Smooth muscle cell (in vitro differentiated cells): Measurements from ENCODE around the gene DUSP7. TPM values are rescaled to one million over a fixed set of nuclear protein-coding genes. Genes with fewer than 3 reads are reported as not detected.

Source experiments
- DNase-seq: peaks from one replicate; lab custom pipeline; 2025; ENCODE audit not compliant: unreplicated experiment; lab: John Stamatoyannopoulos, UW
- H2AFZ ChIP-seq: fragments of 200-600 bp; sonication (generic); 2 replicates; pipeline ENCODE4 v1.6.0; 2016; ENCODE audit warnings: antibody characterized with exemption, low read depth, mild to moderate bottlenecking
- H3F3A ChIP-seq: fragments of 200-600 bp; sonication (generic); 2 replicates; pipeline ENCODE4 v1.6.0; 2017; ENCODE audit warnings: antibody characterized with exemption, low read depth
- H3K27ac ChIP-seq: fragments of 200-600 bp; sonication (generic); 2 replicates; pipeline ENCODE4 v1.5.1; 2016; ENCODE audit warnings: low read depth, mild to moderate bottlenecking
- H3K27me3 ChIP-seq: fragments of 200-600 bp; sonication (generic); 2 replicates; pipeline ENCODE4 v1.6.1; 2016; ENCODE audit warnings: low read depth, mild to moderate bottlenecking
- H3K36me3 ChIP-seq: fragments of 200-600 bp; sonication (generic); 2 replicates; pipeline ENCODE4 v1.5.1; 2016; ENCODE audit warnings: low read depth
- H3K4me1 ChIP-seq: fragments of 200-600 bp; sonication (generic); 2 replicates; pipeline ENCODE4 v1.5.1; 2016; ENCODE audit warnings: low read depth
- H3K4me2 ChIP-seq: fragments of 200-600 bp; sonication (generic); 2 replicates; pipeline ENCODE4 v1.6.0; 2016; ENCODE audit warnings: mild to moderate bottlenecking
- H3K4me3 ChIP-seq: fragments of 200-600 bp; sonication (generic); 2 replicates; pipeline ENCODE4 v1.5.1; 2016; ENCODE audit warnings: mild to moderate bottlenecking
- H3K79me2 ChIP-seq: fragments of 200-600 bp; sonication (generic); 2 replicates; pipeline ENCODE4 v1.6.0; 2016; ENCODE audit warnings: low read depth, mild to moderate bottlenecking
- H3K9ac ChIP-seq: fragments of 200-600 bp; sonication (generic); 2 replicates; pipeline ENCODE4 v1.6.0; 2016; ENCODE audit warnings: low read depth
- H3K9me3 ChIP-seq: fragments of 200-600 bp; sonication (generic); replicated peaks from 2 replicates; pipeline ENCODE4 v1.5.1; 2016; ENCODE audit warnings: low read depth
- H4K20me1 ChIP-seq: fragments of 200-600 bp; sonication (generic); 2 replicates; pipeline ENCODE4 v1.6.0; 2016; ENCODE audit warnings: low read depth
- CTCF ChIP-seq: fragments of 200-600 bp; sonication (generic); IDR thresholded peaks from 2 replicates; pipeline ENCODE4 v1.5.1; 2017; ENCODE audit warnings: borderline replicate concordance, mild to moderate bottlenecking, antibody characterized with exemption; ENCODE audit not compliant: insufficient read depth, poor library complexity, severe bottlenecking
- whole genome bisulfite sequencing: methylation state at CpG from one replicate; pipeline ENCODE4 v1.1.7; 2016; ENCODE audit warnings: low lambda C conversion rate; 5-methylcytosine and 5-hydroxymethylcytosine counted together
- polyA plus RNA-seq: library from polyadenylated mRNA; unstranded; fragments of >200 nt; fragmentation: Nextera tagmentation; extraction: Ambion mirVana; gene quantifications from 2 replicates; pipeline ENCODE4 v1.2.1, GENCODE V29; 2016
- total RNA-seq: library from RNA; depleted of rRNA; stranded (reverse); fragments of >200 nt; gene quantifications from 2 replicates; pipeline ENCODE4 v1.2.3, GENCODE V29; 2014

Gene DUSP7
- total and polyA plus RNA-seq, 2 experiments from 2014 or later: 12.4 to 26.8 TPM

GRCh38 chr3:51999846-52000245 is 56.5 kb downstream of the DUSP7 start:
- Histone ChIP-seq H2AFZ (no peak overlapping the region), H3K9ac (no peak overlapping the region), H4K20me1 (peaks cover under 1% of the 10 kb centered on the region), H3K4me1 (peaks cover 30% of the 10 kb centered on the region), H3K4me3 (no peak overlapping the region), H3K79me2 (peaks cover 9% of the 10 kb centered on the region), H3K27ac (no peak overlapping the region), H3K9me3 (no peaks in the 10 kb centered on the region), H3K36me3 (no peaks in the 10 kb centered on the region), H3K27me3 (no peaks in the 10 kb centered on the region), H3K4me2 (no peak overlapping the region), H3F3A (peaks cover 4% of the 10 kb centered on the region)
- DNase-seq: no peak
- TF ChIP-seq CTCF: no peak
- WGBS: 92% methylated on average over 2 of the region's 2 CpGs

Other genes starting within 250 kb of the DUSP7 start
- not detected in 2 replicates for gene IQCF2, start 195.0 kb downstream of the DUSP7 start, total RNA-seq
- gene IQCF2, start 195.0 kb downstream of the DUSP7 start, polyA plus RNA-seq: not detected in 2 replicates
- gene IQCF5, start 181.0 kb downstream of the DUSP7 start, total RNA-seq: not detected in 2 replicates
- gene IQCF5, start 181.0 kb downstream of the DUSP7 start, polyA plus RNA-seq: not detected in 2 replicates
- not detected in 2 replicates for gene IQCF1, start 153.2 kb downstream of the DUSP7 start, total RNA-seq
- gene IQCF1, start 153.2 kb downstream of the DUSP7 start, polyA plus RNA-seq: not detected in 2 replicates
- gene RRP9, start 114.7 kb downstream of the DUSP7 start, total RNA-seq: 10.0 and 13.1 TPM in 2 replicates
- 21.2 and 23.9 TPM in 2 replicates for gene RRP9, start 114.7 kb downstream of the DUSP7 start, polyA plus RNA-seq
- 7.2 and 15.1 TPM in 2 replicates for gene PARP3, start 114.2 kb downstream of the DUSP7 start, total RNA-seq
- gene PARP3, start 114.2 kb downstream of the DUSP7 start, polyA plus RNA-seq: 10.5 and 12.3 TPM in 2 replicates
- 0.18 TPM in 1 of 2 replicates, not detected in the other for gene GPR62, start 101.2 kb downstream of the DUSP7 start, total RNA-seq
- 0.09 and 0.52 TPM in 2 replicates for gene GPR62, start 101.2 kb downstream of the DUSP7 start, polyA plus RNA-seq
- 42.6 and 51.4 TPM in 2 replicates for gene PCBP4, start 89.1 kb downstream of the DUSP7 start, total RNA-seq
- 81.2 and 97.4 TPM in 2 replicates for gene PCBP4, start 89.1 kb downstream of the DUSP7 start, polyA plus RNA-seq
- gene ABHD14B, start 82.5 kb downstream of the DUSP7 start, total RNA-seq: 17.8 and 18.9 TPM in 2 replicates
- gene ABHD14B, start 82.5 kb downstream of the DUSP7 start, polyA plus RNA-seq: 26.2 and 31.4 TPM in 2 replicates
- gene ABHD14A, start 81.5 kb downstream of the DUSP7 start, total RNA-seq: 6.2 and 16.1 TPM in 2 replicates
- gene ABHD14A, start 81.5 kb downstream of the DUSP7 start, polyA plus RNA-seq: 38.6 and 49.7 TPM in 2 replicates
- 39.6 and 43.0 TPM in 2 replicates for gene ACY1, start 73.0 kb downstream of the DUSP7 start, total RNA-seq
- 33.8 and 38.4 TPM in 2 replicates for gene ACY1, start 73.0 kb downstream of the DUSP7 start, polyA plus RNA-seq
- 1,004 and 1,042 TPM in 2 replicates for gene RPL29, start 60.7 kb downstream of the DUSP7 start, total RNA-seq
- gene RPL29, start 60.7 kb downstream of the DUSP7 start, polyA plus RNA-seq: 708 and 743 TPM in 2 replicates
- gene POC1A, start 97.9 kb upstream of the DUSP7 start, total RNA-seq: 1.8 and 3.2 TPM in 2 replicates
- 7.6 and 7.9 TPM in 2 replicates for gene POC1A, start 97.9 kb upstream of the DUSP7 start, polyA plus RNA-seq
- gene ALAS1, start 141.6 kb upstream of the DUSP7 start, total RNA-seq: 35.7 and 50.2 TPM in 2 replicates
- 59.4 and 66.7 TPM in 2 replicates for gene ALAS1, start 141.6 kb upstream of the DUSP7 start, polyA plus RNA-seq
- gene TLR9, start 169.1 kb upstream of the DUSP7 start, total RNA-seq: 0.09 TPM in 1 of 2 replicates, not detected in the other
- not detected in 2 replicates for gene TLR9, start 169.1 kb upstream of the DUSP7 start, polyA plus RNA-seq
- 71.8 and 80.9 TPM in 2 replicates for gene TWF2, start 182.6 kb upstream of the DUSP7 start, total RNA-seq
- 91.0 and 96.8 TPM in 2 replicates for gene TWF2, start 182.6 kb upstream of the DUSP7 start, polyA plus RNA-seq
- gene PPM1M, start 189.2 kb upstream of the DUSP7 start, total RNA-seq: 6.0 and 7.0 TPM in 2 replicates
- 11.0 and 11.9 TPM in 2 replicates for gene PPM1M, start 189.2 kb upstream of the DUSP7 start, polyA plus RNA-seq
- gene WDR82, start 222.1 kb upstream of the DUSP7 start, total RNA-seq: 48.3 and 48.6 TPM in 2 replicates
- gene WDR82, start 222.1 kb upstream of the DUSP7 start, polyA plus RNA-seq: 26.1 and 28.6 TPM in 2 replicates
- 3.3 and 4.4 TPM in 2 replicates for gene GLYCTK, start 231.3 kb upstream of the DUSP7 start, total RNA-seq
- gene GLYCTK, start 231.3 kb upstream of the DUSP7 start, polyA plus RNA-seq: 3.8 and 5.4 TPM in 2 replicates